Measurements from ENCODE around the gene SH3PXD2B.

The SH3PXD2B gene

DNA sequence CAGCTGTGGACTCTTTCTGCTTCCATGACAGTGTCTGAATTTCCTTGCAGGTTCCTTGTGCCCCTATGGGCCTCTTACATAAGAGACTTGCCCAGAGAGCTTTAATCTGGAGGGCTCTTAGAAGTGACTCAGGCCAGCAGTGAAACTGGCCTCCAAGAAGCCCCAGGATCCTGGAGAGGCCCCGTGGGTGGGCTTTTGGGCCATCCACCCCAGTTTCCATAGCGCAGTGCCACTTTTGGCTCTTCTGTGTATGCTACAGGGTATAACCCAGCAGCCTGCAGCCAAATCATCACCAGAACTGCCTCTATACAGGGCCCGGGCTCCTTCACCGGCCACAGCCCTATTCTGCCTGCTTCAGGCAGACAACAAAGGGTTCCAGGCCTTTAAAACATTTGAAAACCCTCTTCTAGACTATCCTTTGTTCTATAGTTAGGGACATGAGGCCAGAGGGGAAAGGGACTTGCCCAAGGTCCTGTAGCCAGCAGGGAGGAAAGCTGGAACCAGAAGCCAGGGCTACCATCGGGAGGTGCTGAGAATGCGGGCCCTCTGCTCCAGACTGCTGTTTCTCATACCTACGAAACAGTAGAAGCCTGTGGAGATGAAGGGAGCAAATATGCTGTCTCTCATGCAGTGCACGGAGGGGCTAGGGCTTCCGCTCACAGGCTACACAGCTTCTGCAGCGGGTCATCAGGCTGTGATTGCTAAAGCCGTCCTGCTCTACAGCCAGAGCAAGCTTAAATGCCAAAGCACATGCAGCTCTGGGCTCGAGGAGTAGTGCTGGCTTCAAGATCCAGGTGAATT is 18.0 kb downstream of the SH3PXD2B start:
- no peak for FAIRE-seq

DNA sequence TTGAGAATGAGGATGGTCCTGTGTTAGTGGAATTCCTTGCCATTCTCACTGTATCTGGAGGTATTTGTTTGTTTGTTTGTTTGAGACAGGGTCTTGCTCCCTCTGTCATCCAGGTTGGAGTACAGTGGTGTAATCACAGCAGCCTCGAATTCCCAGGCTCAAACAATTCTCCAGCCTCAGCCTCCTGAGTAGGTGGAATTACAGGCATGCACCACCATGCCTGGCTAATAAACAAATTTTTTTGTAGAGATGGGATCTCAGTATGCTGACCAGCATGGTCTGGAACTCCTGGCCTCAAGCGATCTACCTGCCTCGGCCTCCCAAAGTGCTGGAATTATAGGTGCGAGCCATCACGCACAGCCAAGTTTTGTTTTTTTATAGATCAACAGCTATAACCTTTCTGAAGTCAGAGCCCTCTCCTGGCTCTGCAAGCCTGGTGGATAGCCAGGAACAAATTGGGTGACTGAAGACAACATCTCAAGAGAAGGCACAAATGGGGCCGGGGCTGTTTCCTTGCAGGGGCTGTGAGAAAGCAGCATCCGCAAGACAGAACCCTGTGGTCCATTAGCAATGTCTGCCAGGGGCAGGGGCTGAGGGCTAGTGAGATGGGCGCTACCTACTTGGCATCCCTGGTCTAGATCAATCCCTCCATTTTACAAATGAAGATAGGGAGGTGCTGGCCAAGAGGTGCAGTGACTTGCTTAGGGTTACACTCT is 18.8 kb downstream of the SH3PXD2B start:
- FAIRE-seq, result no peak

DNA sequence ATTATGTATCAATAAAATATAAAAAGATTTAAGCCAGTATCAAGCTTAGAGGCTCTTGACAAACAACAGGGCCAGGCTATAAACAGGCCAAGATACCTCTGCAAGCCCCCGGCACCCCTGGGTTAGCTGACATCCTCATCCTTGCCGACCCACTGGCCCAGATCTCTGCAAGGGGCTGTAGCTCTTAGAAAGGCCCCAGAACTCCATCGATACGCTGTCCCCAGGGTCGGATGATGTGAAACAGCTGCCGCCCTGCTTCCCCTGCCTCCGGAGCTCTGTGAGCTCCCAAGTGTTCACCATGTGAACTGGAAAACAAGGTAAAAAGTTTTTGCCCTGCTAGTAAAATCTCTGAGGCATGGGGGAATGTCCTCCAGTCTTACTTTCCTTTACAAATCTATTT is 20.1 kb downstream of the SH3PXD2B start:
- FAIRE-seq, result no peak

DNA sequence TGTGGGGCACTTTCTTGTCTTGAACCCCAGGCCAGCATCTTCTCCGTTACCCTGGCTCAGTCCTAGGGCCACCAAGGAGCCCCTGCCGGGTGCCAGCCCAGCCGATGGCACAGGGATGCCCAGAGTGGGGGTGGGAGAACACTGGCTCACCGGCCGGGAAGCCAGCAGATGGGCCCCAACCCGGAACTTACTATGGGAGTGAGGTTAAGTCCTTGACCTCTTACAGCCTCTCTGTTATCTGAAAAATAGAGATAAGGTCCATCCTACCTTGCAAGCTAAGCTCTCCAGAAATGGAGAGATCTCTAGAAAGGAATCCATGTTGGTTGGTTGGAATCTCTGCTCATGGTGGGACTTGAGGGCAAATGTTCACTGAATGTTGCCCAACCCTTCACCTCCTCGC is 20.8 kb downstream of the SH3PXD2B start:
- FAIRE-seq, result no peak

DNA sequence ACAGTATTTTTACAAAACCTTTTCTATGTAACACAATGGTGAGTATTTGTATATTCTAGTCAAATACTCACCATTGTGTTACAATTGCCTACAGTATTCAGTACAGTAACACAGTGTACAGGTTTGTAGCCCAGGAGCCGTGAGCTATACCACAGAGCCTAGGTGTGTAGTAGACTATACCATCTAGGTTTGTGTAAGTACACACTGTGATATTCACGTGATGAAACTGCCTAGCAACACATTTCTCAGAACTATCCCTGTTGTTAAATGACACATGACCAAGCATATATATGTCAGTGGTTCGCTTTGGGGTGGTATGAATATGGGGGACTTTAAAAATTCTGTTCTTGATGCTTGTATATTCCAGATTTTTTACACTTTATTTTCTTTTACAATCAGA is 21.3 kb downstream of the SH3PXD2B start:
- no peak for FAIRE-seq

DNA sequence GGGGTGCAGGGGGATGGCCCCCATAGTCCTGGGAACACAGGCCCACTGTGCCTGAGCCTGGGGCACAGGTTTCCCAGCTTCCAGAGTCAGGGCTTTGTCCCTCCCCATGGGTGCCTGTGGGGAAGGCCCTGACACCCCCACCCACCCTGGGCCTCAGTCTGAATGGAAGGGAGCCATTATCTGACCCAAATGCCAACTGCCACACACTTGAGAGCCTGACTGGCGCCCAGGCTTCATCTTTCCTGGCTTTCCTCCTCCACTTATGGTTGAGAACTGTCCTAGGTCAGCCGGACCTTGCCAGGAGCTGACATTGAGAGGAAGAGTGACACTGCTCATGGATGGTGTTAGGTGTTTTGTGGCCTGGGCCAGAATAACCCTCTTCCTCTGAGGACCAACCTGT is 24.0 kb downstream of the SH3PXD2B start:
- no peak for FAIRE-seq

DNA sequence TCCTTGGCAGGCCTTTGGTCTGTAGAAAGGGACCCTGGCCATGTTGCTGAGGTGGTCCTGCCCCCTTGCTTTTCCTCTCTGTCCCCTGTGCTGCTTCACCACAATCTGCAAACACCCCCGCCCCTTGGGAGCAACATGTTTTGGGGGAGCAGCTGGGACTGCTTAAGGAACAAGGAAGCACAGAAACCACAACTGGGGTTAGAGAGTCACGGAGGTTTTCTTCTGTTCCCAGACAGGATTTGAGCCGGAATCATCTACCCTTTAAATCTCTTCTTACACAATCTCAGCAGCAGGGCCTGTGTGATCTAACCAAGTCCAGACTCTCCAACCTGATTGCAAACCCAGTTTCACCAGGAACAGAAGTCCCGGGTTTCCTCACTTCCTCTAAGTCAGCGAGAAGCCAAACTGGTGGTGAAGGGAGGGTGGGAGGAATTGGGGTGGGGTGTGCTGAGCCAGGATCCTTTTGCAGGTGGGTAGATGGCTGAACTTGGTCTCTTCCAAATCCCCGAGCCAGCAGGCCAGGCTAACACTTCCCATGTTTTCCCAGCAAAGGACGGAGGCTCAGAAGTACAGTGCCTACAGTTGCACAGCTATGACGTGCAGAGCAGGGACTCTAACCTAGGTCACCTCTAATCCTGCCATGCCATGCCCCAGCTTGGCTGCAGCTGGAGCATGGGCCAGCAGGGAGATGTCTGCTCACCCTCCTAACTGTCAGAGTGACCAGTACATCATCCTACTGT is 25.0 kb downstream of the SH3PXD2B start:
- no peak for FAIRE-seq

DNA sequence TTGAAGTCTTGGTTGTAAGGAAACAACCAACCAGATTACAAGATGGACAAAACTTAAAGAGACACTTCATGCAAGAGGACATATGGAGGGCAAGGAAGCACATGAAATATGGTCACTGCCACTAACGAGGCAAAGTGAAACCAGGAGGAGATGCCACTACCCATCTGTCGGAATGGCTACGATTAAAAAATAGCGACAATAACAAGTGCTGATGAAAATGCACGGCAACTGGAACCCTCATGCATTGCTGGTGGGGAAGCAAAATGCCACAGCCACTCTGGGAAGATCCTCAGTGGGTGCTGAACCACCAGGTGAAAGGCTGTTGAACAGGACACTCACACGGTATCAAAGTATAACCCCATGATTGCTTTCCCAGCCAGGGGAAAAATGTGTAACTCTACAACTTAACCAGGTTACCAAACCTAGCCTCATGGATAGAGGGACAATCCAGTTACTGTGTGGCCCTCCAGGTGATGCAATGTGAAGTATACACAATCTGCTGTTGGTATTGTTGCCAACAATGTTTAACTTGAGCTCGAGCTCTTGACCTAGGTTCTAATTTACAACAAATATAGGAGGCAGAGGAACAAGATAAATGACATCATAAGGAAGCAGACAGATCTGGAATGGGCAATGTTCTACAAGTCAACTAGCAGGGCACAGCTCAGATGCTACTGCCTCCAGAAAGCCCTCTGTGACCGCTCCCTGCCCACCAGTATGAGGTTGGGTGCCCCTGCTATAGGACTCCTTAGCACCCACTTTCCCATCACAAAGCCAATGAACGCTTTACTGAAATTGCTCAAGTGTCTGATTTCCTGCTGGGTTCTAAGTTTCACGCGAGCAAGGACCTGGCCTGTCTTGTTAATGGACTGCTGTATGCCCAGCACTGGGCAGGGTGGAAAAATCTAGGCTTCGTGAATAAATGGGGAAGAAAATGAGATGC is 25.8 kb downstream of the SH3PXD2B start:
- FAIRE-seq, result no peak

DNA sequence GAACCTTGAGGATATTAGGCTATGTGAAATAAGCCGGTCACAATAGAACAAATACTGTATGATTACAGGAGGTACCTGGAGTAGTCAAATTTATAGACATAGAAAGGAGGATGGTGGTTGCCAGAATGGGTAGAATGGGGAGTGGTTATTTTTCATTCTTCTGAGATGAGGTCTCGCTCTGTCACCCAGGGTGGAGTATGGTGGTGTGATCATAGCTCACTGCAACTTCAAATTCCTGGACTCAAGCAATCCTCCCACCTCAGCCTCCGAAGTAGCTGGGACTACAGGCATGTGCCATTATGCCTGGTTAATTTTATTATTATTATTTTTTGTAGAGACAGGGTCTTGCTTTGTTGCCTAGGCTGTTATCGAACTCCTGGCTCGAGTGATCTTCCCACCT is 27.1 kb downstream of the SH3PXD2B start:
- no peak for FAIRE-seq

DNA sequence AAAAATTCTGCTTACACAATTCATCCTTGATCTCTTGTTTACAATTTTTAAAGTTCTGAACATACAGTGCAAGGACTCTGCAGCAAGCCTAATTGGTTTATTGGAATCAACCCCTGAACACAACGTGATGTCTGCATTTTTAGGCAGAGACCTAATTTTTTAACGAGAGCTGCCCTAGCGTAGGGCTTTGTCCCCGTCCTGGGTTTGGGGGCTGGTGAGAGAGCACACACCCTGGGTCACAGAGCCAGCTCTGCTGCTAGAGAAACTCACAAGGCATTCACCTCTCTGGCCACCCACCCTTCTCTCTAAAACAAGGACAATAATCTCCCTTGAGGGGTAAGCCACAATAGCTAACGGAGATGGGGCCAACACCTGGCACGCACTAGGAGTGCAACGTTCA is 28.2 kb downstream of the SH3PXD2B start:
- FAIRE-seq, result no peak

DNA sequence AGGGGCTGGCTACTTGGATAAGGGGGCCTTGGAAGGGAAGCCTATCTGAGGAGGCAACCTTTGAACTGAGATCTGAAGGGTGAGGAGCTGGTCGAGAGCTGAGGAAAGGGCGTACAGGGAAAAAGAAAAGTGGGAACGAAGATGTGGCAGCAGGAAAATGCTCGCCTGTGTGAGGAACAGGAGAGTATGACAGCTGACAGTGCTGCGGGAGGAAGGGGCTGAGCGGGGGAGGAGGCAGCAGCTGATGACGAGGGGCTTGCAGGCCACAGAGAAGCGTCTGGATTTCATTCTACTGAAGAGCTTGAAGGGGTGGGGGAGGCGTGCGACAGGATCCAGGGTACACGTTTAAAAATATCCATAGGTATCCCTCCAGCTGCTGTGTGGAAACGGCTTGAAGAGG is 28.9 kb downstream of the SH3PXD2B start:
- FAIRE-seq, result no peak

DNA sequence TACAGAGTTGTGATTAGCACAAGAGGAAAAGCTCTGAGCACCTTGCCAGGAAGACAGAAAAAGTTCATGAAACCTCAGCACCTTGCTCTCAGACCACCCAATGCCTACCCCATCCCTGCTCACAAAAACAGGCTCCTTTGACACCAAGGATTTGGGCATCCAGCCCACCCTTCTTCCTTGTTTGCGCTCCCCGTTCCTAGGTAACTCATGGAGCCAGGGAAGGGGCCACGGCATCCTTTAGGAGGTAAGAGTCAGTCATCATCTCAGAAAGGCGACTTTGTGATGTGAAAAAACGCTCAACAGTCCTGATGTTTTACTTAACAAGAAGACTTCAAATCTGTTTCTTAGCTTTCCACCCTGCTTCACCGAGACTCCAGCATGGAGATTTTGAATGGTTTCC is 29.5 kb downstream of the SH3PXD2B start:
- no peak for FAIRE-seq

DNA sequence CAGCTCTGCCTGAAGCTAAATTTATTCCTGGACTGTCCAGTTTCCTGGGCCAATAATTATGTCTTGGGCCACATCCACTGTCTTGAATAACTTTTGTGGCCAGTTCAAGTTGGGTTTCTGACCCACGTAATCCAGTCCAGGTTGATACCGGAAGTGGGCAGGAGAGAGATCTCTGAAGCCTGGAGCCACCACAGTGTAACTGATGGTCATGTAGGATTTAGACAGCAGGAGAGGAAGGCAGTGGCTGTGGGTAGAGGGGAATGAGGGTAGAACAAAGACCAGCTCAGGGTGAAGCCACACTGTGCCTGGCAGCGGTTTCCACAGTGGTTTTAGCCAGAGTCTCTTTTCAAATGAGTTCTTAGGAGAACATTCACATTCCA is 30.2 kb downstream of the SH3PXD2B start:
- no peak for FAIRE-seq

DNA sequence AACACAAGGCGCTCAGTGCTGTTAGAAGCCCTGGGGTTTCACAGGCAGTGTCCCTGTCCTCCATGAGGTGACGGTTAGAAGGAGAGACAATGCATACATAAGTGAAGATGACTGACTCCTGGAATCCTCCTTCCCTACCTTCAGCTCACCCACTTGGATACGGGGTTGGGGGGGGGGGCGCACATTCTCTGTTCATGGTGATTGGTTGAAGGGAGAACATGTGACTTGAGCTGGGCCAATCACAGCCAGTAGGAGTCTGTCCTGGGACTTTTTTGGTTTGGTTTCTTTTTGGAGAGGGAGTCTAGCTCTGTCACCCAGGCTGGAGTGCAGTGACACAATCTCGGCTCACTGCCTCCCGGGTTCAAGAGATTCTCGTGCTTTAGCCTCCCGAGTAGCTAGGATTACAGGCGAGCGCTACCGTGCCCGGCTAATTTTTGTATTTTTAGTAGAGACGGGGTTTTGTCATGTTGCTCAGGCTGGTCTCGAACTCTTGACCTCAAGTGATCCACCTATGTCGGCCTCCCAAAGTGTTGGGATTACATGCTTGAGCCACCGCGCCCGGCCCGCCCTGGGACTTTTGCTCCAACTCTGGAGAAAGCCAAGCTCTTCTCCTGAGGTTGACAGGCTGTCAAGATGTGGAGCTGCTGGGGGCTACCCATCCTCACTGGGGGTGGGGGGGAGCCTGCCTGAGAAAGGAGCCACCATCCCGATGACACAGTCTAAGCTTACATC is 30.8 kb downstream of the SH3PXD2B start:
- no peak for FAIRE-seq

DNA sequence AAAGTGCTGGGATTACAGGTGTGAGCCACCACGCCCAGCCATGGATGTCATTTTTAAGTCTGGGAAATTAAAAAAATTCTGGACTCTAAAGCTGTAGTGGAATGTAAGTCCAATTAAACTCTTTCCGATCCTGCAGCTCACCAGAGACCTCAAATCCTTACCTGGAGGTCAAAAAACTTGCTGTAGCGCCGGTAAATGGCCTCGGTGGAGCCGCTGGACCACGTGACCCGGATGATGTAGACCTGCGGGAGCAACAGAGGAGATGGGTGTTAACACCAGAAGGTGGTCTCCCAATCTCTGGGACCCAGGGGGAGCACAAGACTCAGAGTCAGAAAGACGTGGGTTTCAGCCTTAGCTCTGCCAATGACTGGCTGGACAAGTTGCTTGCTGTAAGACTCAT is 32.1 kb downstream of the SH3PXD2B start:
- no peak for FAIRE-seq

DNA sequence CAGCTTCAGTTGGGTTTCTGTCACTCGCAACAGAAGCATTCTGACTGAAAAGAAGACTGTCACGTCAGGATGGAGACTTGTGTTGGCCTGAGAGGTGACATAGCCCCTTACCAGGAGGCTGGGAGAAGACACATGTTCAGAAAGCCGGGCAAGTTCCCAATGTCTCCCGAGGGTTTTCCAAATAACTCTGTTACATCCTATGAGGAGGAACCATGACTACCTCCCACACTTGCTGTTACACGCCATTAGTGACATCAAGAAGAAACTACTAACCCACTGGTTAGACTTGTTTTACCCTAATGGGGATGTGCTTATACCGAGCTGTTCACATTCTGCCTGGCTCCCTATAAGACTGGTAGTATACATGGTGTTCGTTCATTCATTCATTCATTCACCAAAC is 33.3 kb downstream of the SH3PXD2B start:
- no peak for FAIRE-seq

DNA sequence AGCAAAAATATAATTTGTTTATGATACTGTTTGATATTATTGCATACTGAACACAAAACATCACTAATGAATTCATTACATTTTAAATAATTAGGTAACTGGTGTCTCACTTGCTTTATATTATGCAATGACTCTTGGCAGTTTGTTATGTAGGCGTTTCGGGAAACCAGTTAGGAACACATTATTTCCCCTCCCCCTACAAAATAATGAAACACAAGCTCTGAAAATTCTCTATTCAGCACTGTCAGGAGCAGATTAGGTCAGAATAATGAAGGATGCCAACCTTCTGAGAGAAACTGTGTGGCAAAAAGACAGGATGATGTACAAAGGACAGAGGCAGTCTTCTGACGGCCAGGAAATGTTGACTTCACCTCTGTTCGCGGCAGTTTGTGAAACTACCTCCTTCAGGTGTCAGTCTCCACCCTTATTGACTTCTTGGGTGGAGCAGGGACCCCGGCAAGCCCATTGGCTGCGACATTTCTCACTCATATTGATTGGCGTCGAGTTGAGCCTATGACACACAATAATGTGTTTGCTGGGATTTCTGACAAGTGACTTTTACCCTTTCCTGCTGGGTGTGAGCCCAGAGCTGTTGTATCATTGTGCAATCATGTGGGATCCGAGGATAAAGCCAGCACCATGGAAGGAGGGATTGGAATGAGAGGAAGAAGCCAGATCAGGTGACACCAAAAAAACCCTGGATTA is 33.9 kb downstream of the SH3PXD2B start:
- FAIRE-seq, result no peak

DNA sequence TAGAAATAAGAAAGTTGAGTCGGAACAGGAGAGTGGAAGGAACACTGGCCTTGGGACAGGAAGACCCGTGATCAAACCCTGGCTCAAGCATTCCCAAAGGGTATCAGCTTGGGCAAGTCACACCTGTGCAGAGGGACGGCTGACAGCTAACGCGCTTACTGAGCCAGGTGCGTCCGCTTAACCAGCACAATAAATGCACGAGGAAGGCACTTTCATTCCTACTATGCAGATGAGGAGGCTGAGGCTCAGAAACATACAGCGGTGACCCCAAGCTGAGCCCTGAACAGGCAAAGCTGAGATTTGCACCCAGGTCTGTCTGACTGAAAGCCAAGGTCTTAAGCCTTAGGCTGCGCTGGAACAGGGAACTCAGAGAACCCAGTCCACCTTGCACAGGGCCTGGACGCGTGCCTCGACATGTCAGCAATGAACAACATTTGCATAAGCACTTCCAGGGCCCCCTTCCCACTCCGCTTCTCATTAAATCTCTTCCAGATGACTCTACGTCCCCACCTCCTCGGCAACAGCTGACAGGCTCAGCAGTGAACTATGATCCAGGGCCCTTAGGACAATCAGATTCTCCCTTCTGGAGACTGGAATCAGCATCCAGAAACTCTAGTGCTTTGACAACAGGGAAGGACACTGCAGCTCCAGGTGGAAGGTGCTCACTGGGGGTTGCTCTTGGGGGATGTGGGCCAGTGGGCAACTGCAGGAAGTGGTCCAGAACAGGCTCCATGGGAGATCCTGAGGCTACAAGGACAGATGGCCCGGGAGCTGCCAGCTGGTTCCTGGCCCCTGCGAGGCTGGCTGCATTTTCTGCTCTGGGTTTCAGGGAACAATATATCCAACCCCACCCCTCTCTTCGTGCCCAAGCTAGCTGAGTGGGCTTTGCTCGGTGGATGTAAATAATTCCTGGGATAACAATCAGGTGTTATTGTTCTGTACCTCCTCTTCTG is 35.2 kb downstream of the SH3PXD2B start:
- no peak for FAIRE-seq

DNA sequence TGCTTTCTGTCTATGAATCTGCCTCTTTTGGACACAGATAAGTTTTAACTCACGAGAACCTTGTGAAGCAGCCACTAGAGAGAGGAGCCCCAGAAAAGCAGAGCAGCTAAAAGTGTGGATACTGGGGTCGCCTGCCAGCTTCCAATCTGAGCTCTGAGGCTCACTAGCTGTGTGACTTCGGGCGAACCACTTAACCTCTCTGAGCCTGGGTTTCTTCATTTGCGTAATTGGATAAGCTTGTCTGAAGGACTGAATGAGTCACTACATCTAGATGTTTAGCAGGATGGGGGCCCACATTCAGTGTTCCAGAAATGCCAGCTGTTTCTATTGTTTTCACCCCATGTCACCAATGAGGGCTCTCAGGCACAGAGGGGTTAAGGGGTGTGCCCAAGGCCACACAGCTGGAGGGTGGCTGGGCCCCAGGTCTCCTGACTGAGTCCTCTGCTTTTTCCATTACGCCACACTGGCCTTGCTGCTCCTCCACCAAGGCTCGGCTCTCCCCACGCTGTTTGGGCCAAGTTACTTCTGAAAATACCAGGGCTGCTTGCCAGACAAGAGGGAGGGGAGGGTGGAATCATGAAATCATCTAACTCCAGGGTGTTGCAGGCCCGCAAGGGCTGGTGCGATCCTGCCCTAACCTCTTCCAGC is 36.2 kb downstream of the SH3PXD2B start:
- FAIRE-seq, result peak; percentile 91

Data from endometrium (tissue), 2 donors.